ENCODE data around the gene POLA2. TPM values are rescaled to one million over a fixed set of nuclear protein-coding genes. Genes with fewer than 3 reads are reported as not detected.
"Not testable (repeated sequence)": the region's sequence is repeated elsewhere in the genome, so short reads cannot be mapped to it uniquely, and the experiment has no call there.

The POLA2 gene
- total RNA-seq, 2 donors from 2014 or later: 5.9 to 28.0 TPM

GRCh38 chr11:65258988-65259387 is 2.8 kb upstream of the POLA2 start:
- H3K9ac ChIP-seq (ENCODE audit: low read depth in 2 of 2, low read length in 2 of 2): no peak overlapping the region
- no peak overlapping the region for H3K27ac ChIP-seq
- intact Hi-C loops (cut with DNase I): loop anchor here (10.0 kb wide), 2 partner anchors 54 to 144 kb away; partner anchors contain the start of genes TM7SF2 and ZNHIT2
- no peaks in the 10 kb centered on the region for H3K9me3 ChIP-seq
- H3K27me3 ChIP-seq: no peaks in the 10 kb centered on the region
- no peaks in the 10 kb centered on the region for H3K36me3 ChIP-seq
- no peak for DNase-seq
- peaks cover 5% of the 10 kb centered on the region for H3K4me1 ChIP-seq
- TF ChIP-seq CTCF (IDR thresholded peaks at IDR 0.05): no peak
- H3K4me3 ChIP-seq: no peak overlapping the region

GRCh38 chr11:65260302-65260701 is 1.5 kb upstream of the POLA2 start:
- DNase-seq: no peak
- Histone ChIP-seq H3K4me1 (peaks cover 5% of the 10 kb centered on the region), H3K27ac (no peak overlapping the region), H3K9ac (ENCODE audit: low read depth in 2 of 2, low read length in 2 of 2) (no peak overlapping the region), H3K4me3 (no peak overlapping the region), H3K9me3 (no peaks in the 10 kb centered on the region), H3K36me3 (no peaks in the 10 kb centered on the region), H3K27me3 (no peaks in the 10 kb centered on the region)
- intact Hi-C loops (cut with DNase I): no loop called here
- no peak for TF ChIP-seq CTCF (IDR thresholded peaks at IDR 0.05)

DNA sequence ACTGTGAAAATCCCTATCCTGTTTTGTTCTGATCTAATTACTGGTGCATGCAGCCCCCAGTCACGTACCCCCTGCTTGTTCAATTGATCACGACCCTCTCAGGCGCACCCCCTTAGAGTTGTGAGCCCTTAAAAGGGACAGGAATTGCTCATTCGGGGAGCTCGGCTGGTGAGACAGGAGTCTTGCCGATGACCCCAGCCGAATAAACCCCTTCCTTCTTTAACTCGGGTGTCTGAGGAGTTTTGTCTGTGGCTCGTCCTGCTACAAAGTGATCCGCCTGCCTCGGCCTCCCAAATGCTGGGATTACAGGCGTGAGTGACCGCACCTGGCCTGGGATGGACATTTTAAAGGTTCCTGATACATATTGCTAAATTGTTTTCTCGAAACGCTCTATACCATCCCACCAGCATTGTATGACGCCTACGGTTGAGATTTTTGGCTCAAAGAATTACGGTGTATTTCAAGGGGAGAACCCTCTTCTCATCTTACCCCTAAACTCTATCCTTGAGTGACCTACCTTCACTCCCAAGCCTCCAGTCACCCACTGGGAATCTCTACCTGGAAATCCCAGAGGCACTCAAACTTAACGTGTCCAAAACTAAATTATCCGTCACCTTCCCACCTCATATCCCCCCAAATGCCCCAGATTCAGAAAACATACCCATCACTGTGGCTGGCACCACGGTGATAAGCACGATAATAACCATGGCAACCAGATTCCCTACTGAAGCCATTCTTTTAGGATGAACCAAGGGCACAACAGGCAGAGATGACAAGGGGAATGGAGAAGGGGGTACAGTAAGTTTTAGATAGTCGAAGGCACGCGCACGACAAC is 789 bp upstream of the POLA2 start:
- Histone ChIP-seq H3K4me3 (peak overlapping the region; percentile 93), H3K27ac (peak overlapping the region; percentile 94), H3K9me3 (no peaks in the 10 kb centered on the region), H3K4me1 (peaks cover 5% of the 10 kb centered on the region), H3K36me3 (no peaks in the 10 kb centered on the region), H3K9ac (ENCODE audit: low read depth in 2 of 2, low read length in 2 of 2) (peak overlapping the region; percentile 86 to 92), H3K27me3 (no peaks in the 10 kb centered on the region)
- intact Hi-C loops (cut with DNase I): no loop called here
- no peak for DNase-seq
- no peak for TF ChIP-seq CTCF (IDR thresholded peaks at IDR 0.05)

- DNase-seq: peak; percentile 54
- Histone ChIP-seq H3K4me1 (peaks cover 5% of the 10 kb centered on the region), H3K4me3 (peak overlapping the region; percentile 93), H3K9ac (ENCODE audit: low read depth in 2 of 2, low read length in 2 of 2) (peak overlapping the region; percentile 63 to 92), H3K27ac (peak overlapping the region; percentile 94), H3K9me3 (no peaks in the 10 kb centered on the region), H3K27me3 (no peaks in the 10 kb centered on the region), H3K36me3 (no peaks in the 10 kb centered on the region)
- intact Hi-C loops (cut with DNase I): no loop called here
- no peak for TF ChIP-seq CTCF (IDR thresholded peaks at IDR 0.05)
Measured at GRCh38 chr11:65262381-65262680, 569 bp downstream of the POLA2 start.

DNA sequence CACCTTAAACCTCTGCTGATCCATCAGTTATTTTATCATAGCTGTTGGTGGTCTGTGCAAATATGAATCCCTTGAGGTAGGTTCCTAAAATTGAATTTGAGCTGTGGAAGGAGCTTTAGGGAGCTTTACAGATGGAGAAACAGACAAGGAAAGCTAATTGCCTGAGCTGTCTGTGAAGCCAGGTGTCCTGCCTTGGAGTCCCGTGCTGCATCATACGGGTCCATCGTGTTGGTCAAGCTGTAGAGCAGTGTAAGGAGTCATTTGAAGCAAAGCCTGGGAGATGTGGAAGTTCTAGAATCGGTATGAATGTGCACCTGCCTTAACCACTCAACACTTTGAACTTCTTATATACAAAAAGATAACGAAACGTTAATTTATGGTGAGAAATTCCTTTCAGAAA is 1.0 kb downstream of the POLA2 start:
- intact Hi-C loops (cut with DNase I): no loop called here
- H3K4me1 ChIP-seq: peaks cover 5% of the 10 kb centered on the region
- H3K9me3 ChIP-seq: no peaks in the 10 kb centered on the region
- peak overlapping the region; percentile 93 for H3K4me3 ChIP-seq
- H3K36me3 ChIP-seq: no peaks in the 10 kb centered on the region
- DNase-seq: no peak
- peak overlapping the region; percentile 63 to 92 for H3K9ac ChIP-seq (ENCODE audit: low read depth in 2 of 2, low read length in 2 of 2)
- H3K27me3 ChIP-seq: no peaks in the 10 kb centered on the region
- peak overlapping the region; percentile 94 for H3K27ac ChIP-seq
- no peak for TF ChIP-seq CTCF (IDR thresholded peaks at IDR 0.05)

- H3K9me3 ChIP-seq; DNase-seq; H3K27ac ChIP-seq; H3K9ac ChIP-seq (ENCODE audit: low read depth in 2 of 2, low read length in 2 of 2); H3K4me1 ChIP-seq; H3K27me3 ChIP-seq; H3K4me3 ChIP-seq; H3K36me3 ChIP-seq; intact Hi-C loops (cut with DNase I): not testable (repeated sequence)
Measured at GRCh38 chr11:65264747-65265146, 3.0 kb downstream of the POLA2 start.
